Neural progenitor cell (in vitro differentiated cells): ENCODE data around the gene LINGO1.

Experiments
- CTCF ChIP-seq: fragments of 200-600 bp; sonication (generic); IDR thresholded peaks from 2 replicates; pipeline ENCODE4 v1.5.1; 2017; ENCODE audit warnings: antibody characterized with exemption, mild to moderate bottlenecking
- EZH2phosphoT487 ChIP-seq: fragments of 200-600 bp; sonication (generic); IDR thresholded peaks from 2 replicates; pipeline ENCODE4 v1.6.1; 2017; ENCODE audit warnings: antibody characterized with exemption

- no peak for TF ChIP-seq CTCF
- TF ChIP-seq EZH2phosphoT487: no peak
Observed at GRCh38 chr15:77571741-77572140, 61.0 kb downstream of the LINGO1 start.
